A673 (cell line): ENCODE data around the gene SPRING1.
"Not testable (repeated sequence)": the region's sequence is repeated elsewhere in the genome, so short reads cannot be mapped to it uniquely, and the experiment has no call there.

Source experiments
- CTCF ChIP-seq: fragments of 300-800, 200-600 bp; sonication (generic); conservative IDR thresholded peaks from 2 replicates; pipeline ENCODE4 v1.5.1; 2017; ENCODE audit warnings: low read depth, mild to moderate bottlenecking, antibody characterized with exemption, low read length, moderate library complexity, mixed read lengths
- EZH2 ChIP-seq: fragments of 200-600 bp; sonication (generic); IDR thresholded peaks from 2 replicates; pipeline ENCODE4 v1.6.1; 2017; ENCODE audit warnings: borderline replicate concordance, low read depth, mild to moderate bottlenecking, mixed read lengths, antibody characterized with exemption, low read length; ENCODE audit not compliant: poor library complexity, severe bottlenecking

- not testable (repeated sequence) for TF ChIP-seq CTCF, EZH2
Observed at GRCh38 chr12:116754783-116755182, 16.9 kb upstream of the SPRING1 start.
